SH-SY5Y (cell line): Measurements from ENCODE around the gene NLRP7.

Experiments
- GATA2 ChIP-seq: IDR thresholded peaks from 2 replicates; pipeline ENCODE4 v1.6.1; 2011; ENCODE audit warnings: mild to moderate bottlenecking, low read depth, low read length
- GATA3 ChIP-seq: IDR thresholded peaks from 2 replicates; pipeline ENCODE4 v1.6.1; 2011; ENCODE audit warnings: low read depth, mild to moderate bottlenecking, low read length, moderate library complexity

DNA sequence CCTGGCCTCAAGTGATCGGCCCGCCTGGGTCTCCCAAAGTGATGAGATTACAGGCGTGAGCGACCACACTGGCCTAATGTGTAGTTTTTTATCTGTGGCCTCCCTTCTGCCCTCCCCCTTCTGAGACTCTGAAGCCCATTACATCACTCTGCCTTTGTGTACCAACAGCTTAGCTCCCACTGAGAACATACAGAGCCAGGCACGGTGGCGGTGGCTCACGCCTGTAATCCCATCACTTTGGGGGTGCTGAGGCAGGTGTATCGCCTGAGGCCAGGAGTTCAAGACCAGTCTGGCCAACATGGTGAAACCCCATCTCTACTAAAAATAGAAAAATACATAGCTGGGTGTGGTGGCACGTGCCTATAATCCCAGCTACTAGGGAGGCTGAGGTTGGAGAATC lies 28.8 kb downstream of the NLRP7 start:
- no peak for TF ChIP-seq GATA3
- no peak for TF ChIP-seq GATA2
